HG03442 (cell line): Measurements from ENCODE around the gene RIPOR1.
A peak's percentile ranks its signal among the peaks of the same experiment; 100 is the strongest.
"Not testable (repeated sequence)": the region's sequence is repeated elsewhere in the genome, so short reads cannot be mapped to it uniquely, and the experiment has no call there.

Source experiments
- ATAC-seq: cut with Tn5 transposase; IDR thresholded peaks from one replicate; pipeline ENCODE4 v1.9.1; 2021; ENCODE audit warnings: mild to moderate bottlenecking, moderate library complexity; ENCODE audit not compliant: unreplicated experiment

RIPOR1 gene

GRCh38 chr16:67528222-67528869 lies at the start of gene RIPOR1:
RIPOR1 (plus strand) TSS chr16:67528829; CDS start chr16:67538447, 9,618 bp downstream.
- no peak for ATAC-seq

DNA sequence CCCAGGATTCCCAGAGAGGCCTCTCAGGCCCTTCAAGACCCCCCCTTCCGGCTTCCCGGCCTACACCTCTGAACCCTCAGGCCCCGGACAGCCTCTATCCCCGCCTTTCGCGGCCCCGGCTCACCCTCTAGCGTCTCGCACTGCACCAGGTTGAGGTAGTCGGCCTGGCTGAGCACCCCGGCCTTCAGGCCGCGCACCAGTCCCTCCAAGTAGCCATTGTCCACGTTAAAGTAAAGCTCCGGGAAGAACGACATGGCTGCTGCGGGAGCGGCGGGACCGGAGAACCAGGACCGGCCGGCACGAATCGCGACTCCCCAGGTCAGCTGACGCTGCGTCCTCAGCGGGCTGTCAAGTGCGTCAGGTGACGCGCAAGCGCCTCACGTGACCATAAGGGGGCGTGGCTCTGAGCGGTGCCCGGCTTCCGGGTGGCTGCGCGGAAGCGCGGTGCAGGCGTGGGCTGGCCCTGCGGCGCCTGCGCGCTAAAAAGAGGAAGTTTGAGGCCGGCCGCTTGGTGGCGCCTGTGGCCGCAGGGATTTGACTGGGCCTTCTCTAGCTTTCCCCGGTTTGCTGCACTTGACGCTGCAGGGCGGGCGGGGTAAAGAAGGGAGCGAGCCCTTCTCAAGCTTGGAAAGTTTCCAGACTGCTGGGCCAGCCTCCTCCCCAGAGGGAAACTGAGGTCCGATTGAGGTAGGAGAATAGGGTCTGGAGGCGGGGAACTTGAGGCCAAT lies 47.6 kb upstream of the RIPOR1 start, which contains the start of gene ATP6V0D1:
TSS of gene ATP6V0D1 (minus strand) at position 325 of the 728 bp plus-strand sequence. CDS start at position 254, 71 bp downstream.
- peak; percentile 94 for ATAC-seq

GRCh38 chr16:67481561-67482232 lies 46.9 kb upstream of the RIPOR1 start:
- ATAC-seq = no peak

DNA sequence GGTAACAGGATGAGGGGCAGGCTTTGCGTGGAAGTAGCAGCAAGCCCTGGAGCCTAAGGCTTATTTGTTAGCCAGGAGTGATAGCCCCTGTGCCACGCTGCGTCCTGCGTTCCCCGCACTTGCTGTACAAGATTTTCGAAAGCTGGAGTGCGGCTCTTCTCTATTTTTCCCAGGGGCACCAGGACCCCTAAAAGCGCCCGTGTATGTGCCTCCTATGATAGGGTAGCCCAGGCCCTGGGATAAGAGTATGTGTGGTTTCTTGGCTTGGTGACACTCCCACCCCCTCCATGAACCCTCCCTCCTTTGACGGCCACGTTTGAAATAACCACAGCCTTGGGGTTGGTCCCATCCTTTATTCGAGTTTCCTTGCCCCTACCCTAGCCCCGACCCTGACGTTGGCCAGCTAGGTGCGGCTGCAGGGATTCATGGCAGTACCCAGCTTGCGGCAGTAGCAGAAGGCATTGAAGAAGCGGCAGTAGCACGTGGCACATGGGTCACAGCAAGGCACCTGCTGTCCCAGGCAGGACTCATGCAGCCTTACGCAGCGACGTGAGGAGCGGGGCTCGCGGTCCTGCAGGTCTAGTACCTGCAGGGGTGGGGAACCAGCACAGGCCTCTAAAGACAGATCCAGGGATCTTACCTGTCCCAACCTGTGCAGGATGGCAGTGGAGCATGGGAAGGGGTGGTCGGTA lies 46.2 kb upstream of the RIPOR1 start:
- ATAC-seq = no peak

DNA sequence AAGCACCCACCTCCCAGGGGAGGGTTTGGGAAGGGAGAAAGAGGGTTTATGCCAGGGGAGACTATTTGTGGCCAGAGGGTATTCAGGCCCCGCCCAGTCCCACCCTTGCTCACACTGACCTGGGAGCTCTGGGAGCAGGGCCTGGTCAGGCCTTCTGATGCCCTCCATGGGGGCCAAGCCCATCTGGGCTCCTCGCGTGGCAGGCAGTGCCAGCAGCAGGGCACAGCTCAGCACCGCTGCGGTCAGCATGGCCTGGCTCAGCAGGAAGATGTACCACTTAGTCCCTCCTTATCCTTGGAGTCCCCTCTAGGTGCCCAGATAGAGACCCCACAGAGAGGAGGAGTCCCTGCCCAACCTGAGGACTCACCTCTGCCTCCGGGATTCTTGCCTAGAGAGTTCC lies 45.5 kb upstream of the RIPOR1 start, which contains the start of gene AGRP:
TSS of gene AGRP (minus strand) at position 398 of the 400 bp plus-strand sequence. CDS start at position 249, 149 bp downstream.
- no peak for ATAC-seq

GRCh38 chr16:67483731-67484525 lies 44.7 kb upstream of the RIPOR1 start:
- ATAC-seq = no peak

- no peak for ATAC-seq
Measured at GRCh38 chr16:67486805-67487204, 41.8 kb upstream of the RIPOR1 start.

GRCh38 chr16:67487561-67487960 lies 41.1 kb upstream of the RIPOR1 start:
- not testable (repeated sequence) for ATAC-seq

- no peak for ATAC-seq
Measured at GRCh38 chr16:67489401-67490083, 39.1 kb upstream of the RIPOR1 start.

- ATAC-seq = no peak
Measured at GRCh38 chr16:67490335-67491096, 38.1 kb upstream of the RIPOR1 start.

GRCh38 chr16:67499106-67499505 lies 29.5 kb upstream of the RIPOR1 start:
- ATAC-seq = no peak

GRCh38 chr16:67504031-67505021 lies 24.3 kb upstream of the RIPOR1 start:
- ATAC-seq = no peak

- ATAC-seq = no peak
Measured at GRCh38 chr16:67506468-67506867, 22.2 kb upstream of the RIPOR1 start.

- ATAC-seq = no peak
Measured at GRCh38 chr16:67509016-67509415, 19.6 kb upstream of the RIPOR1 start.

DNA sequence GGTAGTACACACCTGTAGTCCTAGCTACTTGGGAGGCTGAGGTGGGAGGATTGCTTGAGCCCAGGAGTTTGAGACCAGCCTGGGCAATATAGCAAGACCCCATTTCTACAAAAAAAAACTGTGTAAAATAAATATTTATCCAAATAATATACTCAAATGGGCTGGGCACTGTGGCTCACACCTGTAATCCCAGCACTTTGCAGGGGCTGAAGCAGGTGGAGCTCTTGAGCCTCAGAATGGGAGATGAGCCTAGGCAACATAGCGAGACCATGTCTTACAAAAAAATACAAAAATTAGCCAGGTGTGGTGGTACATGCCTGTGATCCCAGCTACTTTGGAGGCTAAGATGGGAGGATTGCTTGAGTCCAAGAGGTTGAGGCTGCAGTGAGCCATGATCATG lies 14.7 kb upstream of the RIPOR1 start:
- not testable (repeated sequence) for ATAC-seq

DNA sequence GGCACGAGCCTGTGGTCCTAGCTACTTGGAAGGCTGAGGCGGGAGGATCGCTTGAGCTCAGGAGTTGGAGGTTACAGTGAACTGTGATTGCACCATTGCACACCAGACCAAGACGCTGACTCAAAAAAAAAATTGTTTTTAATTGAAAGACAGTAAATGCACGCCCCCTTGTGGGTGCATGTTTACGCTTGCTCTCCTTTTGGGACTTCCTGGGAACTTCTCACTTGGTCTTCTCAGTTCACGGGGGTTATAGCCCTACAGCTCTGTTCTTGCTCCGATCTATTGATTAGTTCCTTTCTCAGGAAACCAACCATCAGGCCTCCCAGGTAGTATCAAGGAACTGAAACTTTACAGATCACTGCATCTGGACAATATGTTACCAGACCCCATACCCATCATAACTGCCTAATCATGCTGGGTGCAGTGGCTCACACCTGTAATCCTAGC lies 14.2 kb upstream of the RIPOR1 start:
- no peak for ATAC-seq

DNA sequence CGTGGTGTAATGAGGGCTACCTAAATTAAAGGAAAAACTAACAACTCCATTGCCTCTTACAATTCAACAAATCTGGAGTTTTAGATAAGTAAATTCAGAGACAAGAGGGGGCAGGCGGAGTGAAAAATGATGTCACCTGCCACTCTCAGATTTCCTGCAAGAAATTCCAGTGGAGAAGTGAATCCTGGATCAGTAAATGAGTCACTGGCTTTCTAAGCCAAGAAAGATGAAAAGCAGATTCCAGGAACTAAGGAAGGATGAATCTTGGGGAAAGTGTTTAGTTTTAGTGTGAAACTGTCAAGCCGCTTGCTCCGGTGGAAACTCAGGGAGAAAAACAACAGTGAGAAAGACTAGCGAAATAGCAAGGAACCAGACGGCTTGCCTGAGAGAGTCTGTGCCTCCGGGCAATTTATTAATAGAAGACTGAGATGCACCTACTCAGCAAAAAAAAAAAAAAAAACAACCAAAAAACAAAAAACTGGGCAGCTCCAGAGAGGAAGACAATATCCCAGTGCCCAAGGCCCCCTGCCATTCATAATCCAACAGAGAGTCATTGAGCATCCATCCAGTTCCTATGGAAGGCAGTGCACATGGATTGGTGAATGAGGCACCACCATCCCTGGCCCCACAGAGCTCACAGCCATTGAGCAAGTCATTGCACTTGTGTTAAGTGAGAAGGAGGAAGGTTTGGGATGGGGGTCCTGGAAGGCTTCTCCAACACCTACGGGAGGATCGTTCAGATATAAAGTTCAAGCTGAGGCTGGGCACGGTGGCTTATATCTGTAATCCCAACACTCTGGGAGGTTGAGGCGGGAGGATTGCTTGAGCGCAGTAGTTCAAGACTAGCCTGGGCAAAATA lies 12.1 kb upstream of the RIPOR1 start:
- ATAC-seq = no peak
